LNCaP clone FGC (cell line): Measurements from ENCODE around the gene PITRM1.

Experiments
- DNase-seq: peaks from one replicate; pipeline ENCODE4 v3.0.0-alpha.2; 2011; ENCODE audit warnings: low read depth
- H3K4me3 ChIP-seq: 2 replicates; pipeline ENCODE4 v1.5.1; 2011; ENCODE audit warnings: mild to moderate bottlenecking, low read depth, low read length, control low read depth
- TF ChIP-seq, protein P1 (sequence below): IDR thresholded peaks from 2 replicates; pipeline ENCODE4 v1.5.1; 2012; ENCODE audit warnings: mild to moderate bottlenecking; ENCODE audit not compliant: control insufficient read depth, insufficient read depth; ENCODE audit errors: extremely low read depth

PITRM1 gene

DNA sequence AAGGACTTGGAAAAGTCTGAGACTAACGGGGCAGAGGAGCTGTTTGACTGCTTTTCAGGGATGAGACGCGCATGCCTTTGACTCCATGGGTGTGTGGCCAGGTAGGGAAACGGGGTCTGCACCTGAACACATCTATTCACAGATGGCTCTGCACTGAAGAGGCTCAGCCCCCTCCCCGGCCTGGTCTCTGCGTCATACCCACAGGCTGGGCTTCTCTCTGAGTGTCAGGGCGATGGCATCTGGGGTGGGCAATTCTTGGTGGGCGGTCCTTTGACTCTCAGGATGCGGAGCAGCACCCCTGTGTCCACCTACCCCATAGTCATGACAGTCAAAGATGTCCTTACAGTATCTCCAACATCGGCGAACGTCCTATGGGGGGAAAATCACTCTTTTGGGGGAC lies 82.2 kb downstream of the PITRM1 start:
- TF ChIP-seq, protein P1, sequence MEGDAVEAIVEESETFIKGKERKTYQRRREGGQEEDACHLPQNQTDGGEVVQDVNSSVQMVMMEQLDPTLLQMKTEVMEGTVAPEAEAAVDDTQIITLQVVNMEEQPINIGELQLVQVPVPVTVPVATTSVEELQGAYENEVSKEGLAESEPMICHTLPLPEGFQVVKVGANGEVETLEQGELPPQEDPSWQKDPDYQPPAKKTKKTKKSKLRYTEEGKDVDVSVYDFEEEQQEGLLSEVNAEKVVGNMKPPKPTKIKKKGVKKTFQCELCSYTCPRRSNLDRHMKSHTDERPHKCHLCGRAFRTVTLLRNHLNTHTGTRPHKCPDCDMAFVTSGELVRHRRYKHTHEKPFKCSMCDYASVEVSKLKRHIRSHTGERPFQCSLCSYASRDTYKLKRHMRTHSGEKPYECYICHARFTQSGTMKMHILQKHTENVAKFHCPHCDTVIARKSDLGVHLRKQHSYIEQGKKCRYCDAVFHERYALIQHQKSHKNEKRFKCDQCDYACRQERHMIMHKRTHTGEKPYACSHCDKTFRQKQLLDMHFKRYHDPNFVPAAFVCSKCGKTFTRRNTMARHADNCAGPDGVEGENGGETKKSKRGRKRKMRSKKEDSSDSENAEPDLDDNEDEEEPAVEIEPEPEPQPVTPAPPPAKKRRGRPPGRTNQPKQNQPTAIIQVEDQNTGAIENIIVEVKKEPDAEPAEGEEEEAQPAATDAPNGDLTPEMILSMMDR, result no peak
- DNase-seq, result no peak
- H3K4me3 ChIP-seq, result no peak overlapping the region
